Tongue (tissue), 2 donors: Measurements from ENCODE around the gene ATAT1. TPM values are rescaled to one million over a fixed set of nuclear protein-coding genes. Genes with fewer than 3 reads are reported as not detected.

Experiments used
- DNase-seq: peaks from one replicate; pipeline ENCODE4 v3.0.0-alpha.2; 2015
- total RNA-seq: library from RNA; depleted of rRNA; stranded (reverse); fragments of >200 nt; gene quantifications from one replicate; pipeline ENCODE4 v1.2.3, GENCODE V29; 2014

The ATAT1 gene
- total RNA-seq, 1 donor from 2014 or later, result 6.4 TPM

- no peak for DNase-seq
Measured at GRCh38 chr6:30613251-30614043, 13.2 kb upstream of the ATAT1 start.

DNA sequence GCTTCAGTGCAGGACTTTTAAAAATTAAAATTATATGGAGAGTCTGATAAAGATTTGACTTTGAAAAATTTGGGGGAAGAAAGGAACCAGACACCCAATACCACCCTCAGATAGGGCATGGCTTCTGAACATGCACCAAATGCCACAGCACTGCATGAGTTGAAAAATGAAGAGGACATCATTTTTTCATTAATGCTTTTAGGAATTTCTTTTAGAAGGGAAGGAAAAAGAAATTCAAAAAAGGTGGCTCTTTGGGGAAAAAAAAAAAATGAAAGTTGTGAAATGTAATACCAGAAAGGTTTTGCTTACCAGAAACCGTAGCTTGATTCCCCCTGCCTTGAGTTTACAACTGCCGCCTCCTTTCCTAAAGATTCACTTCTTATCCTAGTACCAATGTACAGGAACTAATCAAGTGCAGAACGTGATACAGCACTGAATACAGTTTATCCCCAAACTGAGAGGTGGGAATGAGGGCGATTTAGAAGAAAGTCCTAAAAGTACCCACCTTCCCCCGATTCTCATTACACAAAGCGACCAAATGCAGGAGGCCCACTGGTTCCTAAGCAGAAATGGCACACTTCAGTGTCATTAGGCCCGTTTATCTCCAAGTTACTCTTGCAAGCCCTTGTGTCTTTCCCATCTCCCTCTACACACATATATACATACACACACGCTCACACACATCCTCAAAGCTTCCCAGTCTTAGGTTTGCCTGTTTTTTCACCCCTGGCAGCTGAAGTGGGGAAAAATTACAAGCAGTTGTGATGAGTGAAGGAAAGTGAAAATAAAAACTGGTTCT is 12.4 kb upstream of the ATAT1 start:
- peak; percentile 35 for DNase-seq

- peak; percentile 99 for DNase-seq
Measured at GRCh38 chr6:30614843-30615218, 11.8 kb upstream of the ATAT1 start.

DNA sequence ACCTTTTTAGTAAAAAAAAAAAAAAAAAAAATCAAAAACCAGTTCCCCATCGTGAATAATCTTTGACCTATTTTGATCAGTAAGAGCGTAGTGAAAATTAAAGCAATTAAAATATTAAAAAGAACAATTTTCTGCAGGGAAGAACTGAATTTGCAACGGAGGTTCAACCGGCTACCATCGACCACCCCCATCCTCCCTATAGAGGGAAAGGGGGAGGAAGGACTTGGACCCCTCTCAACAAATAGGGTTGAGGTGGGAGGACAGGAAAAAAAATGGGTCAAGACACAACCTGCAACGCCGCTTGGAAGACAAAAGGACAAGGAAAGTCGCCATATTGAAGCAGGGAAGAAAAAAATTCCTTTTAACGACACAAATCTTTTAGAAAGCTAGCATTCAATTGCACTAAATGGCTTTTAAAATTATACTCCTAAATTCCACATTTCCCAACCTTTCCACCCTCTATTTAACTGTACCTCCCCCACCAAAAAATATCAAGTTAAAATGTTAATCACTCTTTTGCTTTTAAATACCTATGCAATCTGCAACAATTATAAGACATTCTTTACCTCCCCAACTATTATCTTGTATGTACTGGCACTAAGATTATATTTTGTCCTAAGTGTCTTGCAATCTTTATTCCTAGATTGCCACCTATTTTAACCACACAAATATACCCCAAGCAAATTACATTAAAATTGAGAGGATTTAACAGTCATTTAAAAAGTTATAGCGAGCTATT is 11.3 kb upstream of the ATAT1 start:
- DNase-seq, result peak; percentile 95

DNA sequence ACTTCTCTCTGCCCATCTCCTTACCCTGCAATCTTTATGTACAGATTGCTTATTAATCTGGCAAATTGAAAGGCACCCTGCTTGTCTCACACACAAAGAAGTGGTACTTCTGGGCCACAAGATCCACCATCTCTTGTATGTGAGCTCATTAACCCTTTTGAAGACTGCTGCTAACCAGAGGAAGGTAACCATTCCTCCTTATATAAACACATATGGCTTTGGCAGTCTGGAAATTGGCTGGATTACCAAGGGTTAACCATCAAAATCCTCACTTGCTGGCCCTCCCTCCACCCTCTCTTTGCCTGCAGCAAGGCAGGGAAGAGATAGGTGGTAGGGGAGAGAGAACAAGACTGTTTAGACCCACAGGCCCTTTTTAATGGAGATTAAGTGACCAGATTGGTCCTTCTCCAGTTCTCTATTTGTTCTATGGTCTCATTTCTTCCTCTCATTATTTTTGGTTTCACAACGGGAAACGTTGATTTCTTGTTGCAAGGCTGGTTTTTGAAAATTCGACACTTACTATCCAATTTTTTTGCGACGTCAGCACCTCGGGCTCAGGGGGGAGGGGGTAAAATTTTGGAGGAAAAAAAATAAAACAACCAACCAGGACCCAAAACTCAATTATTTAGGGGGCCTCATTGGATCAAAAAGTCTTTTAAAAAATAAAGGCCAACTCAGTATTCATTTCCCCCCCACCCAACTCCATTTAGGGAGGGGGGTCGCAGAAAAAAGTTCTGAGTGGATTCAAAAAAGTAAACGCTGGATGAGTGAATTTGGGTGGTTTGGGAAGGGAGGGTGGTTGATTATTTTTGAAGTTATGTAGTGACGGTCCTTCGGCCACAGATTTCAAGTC is 10.5 kb upstream of the ATAT1 start:
- DNase-seq, result peak; percentile 80

GRCh38 chr6:30616811-30617564 is 9.7 kb upstream of the ATAT1 start, which contains the start of gene PPP1R10:
Gene PPP1R10 (minus strand): TSS chr6:30617243. CDS start chr6:30609944, 7,299 bp downstream.
- DNase-seq, result peak; percentile 100

GRCh38 chr6:30617565-30618269 is 9.0 kb upstream of the ATAT1 start, which contains the start of gene MRPS18B:
Gene MRPS18B (plus strand): TSS chr6:30617840. CDS start chr6:30617866, 26 bp downstream.
- peak; percentile 100 for DNase-seq

DNA sequence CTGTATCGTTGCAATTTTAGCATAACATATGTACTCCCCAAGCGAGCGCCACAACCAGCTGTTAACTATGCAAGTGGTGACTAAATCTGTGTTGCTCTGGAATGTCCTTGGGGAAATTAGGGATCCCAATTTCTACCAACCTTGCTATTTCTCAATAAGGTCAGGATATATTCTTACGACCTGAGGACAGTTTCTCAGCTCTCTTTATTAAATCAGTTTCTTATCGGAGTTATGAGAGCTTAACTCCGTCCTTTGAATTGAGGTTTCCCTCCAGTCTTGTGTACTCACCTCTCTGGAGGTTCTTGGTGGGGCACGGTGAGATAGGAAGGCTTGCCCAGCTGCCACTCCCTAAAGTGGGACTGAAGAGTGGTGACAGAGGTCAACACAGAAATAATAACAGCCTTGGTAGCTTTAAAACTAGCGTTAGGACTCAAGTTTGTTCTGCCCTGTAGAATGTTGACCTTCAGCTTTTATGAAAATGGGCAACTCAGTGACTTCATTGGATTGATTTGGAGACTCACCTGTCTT is 8.3 kb upstream of the ATAT1 start:
- no peak for DNase-seq

DNA sequence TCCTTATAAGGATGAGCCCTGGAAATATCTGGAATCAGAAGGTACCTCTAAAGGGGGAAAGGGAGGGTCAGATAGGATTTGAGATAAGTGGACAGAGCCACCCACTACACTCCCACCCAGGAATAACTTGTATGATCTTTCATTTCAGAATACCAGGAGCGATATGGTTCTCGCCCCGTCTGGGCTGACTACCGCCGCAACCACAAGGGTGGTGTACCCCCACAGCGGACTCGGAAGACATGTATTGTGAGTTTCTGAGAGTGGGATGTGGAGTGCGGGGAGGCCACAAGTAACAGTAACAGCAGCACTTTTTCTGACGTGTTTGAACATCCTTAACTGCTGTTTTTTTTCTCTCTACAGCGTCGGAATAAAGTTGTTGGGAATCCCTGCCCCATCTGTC is 7.1 kb upstream of the ATAT1 start:
- DNase-seq, result no peak

DNA sequence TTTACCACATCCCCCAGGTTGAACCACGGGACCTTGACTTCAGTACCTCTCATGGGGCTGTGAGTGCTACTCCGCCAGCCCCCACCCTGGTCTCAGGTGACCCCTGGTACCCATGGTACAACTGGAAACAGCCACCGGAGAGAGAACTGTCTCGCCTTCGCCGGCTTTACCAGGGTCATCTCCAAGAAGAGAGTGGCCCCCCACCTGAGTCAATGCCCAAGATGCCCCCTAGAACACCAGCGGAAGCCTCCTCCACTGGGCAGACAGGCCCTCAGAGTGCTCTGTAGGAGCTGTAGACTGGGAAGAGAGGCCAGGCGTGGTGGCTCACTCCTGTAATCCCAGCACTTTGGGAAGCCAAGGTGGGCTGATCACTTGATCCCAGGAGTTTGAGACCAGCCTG is 1.2 kb upstream of the ATAT1 start:
- no peak for DNase-seq

DNA sequence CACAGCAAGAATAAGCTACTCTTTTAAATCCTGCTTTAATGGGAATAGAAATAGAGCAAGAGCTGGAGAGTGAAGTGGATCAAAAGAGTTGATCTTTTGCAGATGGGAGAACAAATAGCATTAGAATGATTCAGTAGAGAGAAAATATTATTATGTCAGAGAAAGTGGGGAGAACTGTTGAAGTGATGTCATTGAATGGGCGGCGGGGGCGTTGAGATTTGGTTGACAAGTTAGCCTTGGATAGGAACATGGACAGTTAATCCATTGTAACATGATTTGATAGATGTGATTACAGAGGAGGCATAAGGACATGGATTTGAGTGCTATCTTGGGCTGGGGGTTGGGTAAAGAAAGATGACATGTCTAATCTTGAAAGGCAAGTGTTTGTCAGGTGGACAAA is 9.2 kb downstream of the ATAT1 start:
- DNase-seq, result no peak

- DNase-seq, result no peak
Measured at GRCh38 chr6:30640481-30640880, 13.8 kb downstream of the ATAT1 start.

DNA sequence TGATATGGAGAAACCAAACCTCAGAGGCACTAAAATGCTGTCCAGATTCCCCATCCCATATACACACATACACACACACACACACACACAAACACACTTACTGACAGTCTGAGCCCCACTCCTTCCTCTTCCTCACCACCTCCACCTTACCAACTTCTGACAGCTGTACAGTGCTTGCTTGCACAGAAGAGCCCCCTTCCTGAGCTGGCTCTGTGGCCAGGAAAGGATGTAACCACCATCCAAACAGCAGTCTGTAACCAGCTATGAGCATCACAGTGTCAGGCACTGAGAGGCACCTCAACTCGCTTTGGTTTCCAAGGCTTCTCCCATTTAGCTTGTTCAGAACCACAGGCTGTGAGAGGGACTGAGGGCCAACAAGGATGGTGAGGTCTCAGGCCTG is 14.4 kb downstream of the ATAT1 start:
- no peak for DNase-seq

DNA sequence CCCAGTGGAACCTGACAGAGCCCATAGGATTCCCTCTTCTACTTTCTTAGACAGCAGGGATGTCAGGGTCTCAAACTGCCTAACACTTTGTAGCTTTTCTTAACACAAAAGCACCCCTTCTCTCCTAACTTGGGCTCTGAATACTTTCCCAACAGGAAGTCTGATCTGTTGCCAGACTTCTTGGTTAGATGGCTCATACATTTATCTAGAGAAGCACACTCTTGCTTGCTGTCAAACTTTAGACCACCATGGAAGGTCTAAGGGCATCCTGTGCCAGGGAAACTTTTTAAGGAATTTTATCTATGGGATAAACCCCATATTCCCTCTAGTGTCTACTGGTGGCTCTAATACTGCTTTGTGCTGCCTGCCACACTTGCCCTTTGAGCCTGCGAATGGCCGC is 17.0 kb downstream of the ATAT1 start:
- no peak for DNase-seq

DNA sequence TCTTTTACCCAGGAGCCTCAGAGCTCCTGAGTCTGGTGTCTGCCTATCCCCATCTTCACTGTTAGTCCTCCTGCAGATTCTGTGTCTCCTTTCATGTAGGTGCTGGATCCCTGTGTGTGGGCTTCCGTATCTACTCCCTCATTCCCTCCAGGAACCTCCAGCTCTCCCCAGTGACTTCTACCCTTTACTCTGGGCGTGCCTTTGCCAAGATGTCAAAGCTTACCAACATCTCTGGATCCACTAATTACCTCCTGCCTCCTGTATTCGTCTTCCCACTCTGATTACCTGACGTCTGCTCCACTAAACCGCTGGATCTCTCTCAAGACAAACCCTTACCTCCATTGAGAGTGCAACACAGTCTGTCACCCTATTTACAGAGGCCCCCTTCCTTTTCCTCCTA is 18.1 kb downstream of the ATAT1 start:
- no peak for DNase-seq

DNA sequence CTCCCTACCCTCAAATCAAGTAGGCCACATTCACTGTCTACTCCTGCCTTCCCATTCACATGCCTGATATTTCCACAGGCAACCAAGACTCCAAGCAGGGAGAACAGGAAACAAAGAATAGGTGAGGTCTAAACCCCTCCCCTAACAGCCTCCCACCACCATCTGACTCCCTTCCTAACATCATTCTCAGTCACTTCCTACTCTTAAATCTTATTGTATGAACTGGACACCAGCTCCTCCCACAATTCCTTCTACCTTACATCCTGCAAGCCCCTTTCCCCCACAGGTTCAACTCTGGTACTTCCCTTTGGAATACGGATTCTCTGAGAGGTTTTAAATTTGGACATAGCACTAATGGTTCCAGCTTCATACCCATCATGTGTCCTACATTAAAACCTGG is 19.3 kb downstream of the ATAT1 start:
- DNase-seq, result no peak

DNA sequence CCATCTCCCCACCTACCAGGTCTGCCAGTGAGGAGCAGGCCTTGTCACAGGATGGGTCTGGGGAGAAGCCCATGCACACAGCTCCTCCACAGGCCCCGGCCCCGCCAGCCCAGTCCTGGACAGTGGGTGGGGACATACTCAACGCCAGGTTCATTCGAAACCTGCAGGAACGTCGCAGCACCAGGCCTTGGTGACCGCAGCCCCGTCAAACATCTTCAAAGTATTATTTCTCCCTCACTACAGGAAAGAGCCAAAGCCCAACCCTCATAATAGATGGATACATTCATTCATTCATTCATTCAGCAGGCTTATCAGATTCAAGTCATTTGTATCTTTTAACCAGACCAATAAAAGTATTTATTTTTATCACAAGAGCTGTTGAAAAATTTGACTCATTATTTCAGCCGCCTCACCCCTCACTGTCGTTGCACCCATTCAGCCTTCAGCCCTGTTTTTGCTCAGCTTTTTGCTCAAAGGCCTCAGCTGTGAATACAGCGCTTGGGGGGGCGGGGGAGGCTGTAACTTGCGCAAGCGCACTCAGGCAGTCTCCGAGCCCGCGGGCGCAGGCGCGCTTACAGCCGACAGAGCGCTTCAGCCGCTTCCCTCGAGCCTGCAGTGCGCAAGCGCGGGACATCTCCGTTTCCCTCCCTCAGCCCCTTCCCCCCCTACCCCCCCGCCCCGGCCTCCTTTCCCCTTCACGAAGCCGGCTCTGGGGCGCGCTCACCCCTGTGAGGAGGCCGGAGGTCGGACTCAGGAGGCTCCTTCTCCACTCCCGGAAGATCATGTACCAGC is 20.0 kb downstream of the ATAT1 start, which contains the start of gene C6orf136:
C6orf136 (plus strand) TSS at position 684 of the 792 bp plus-strand sequence; CDS start at position 783, 99 bp downstream.
- DNase-seq, result peak; percentile 98

DNA sequence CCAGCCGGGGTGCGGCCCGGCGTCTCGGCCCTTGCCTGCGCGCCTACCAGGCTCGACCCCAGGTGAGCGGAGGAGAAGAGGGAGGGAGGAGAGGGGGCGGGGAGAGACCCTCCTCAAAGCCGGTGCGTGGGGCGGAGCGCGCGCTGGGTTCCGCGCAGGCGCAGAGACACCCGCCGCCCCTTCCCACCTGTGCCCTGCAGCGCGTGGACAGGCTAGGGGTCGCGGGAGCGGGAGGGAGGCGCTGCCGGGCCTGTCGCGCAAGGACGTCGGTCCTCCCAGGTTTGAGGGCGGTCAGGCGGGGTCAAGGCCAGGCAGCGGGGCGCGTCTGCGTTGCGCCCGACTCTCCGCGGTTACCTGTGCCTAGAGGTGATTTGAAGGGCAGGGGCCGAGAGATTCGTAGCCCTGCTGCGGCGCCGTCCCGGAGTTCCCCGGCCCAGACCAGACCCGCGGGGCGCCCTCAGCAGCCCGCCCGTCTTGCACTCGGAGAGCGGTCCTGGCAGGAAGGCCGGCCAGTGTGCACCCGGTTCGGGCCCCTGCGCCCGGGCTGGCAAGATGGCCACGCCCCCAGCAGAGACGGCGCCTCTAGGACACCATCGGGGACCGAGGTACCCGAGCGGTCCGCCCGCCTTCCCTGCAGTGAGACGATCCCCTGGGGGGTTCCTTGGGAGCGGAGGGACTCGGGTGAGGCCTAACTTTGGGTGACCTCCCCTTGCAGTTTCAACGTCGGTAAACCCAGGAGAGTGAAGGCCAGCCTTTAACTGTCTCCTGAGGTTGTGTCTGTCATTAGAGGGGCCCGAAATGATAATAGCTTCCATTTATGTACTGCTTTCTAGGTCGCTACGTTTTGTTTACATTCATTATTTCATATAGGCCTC is 20.8 kb downstream of the ATAT1 start:
- DNase-seq, result peak; percentile 88
